ENCODE results near the gene CTTNBP2. TPM values are rescaled to one million over a fixed set of nuclear protein-coding genes. Genes with fewer than 3 reads are reported as not detected.

CTTNBP2 gene
- total RNA-seq, 3 donors from 2014 or later (not counting 1 experiment from before 2014, with no cell fraction given) = 0.10 TPM; not detected in 2

- Mint-ChIP-seq H3K9me3 (peaks cover 3 to 4% of the 10 kb centered on the region in 2 donors), H3K36me3 (no peaks in the 10 kb centered on the region), H3K27me3 (ENCODE audit: low read depth in 2 of 2) (no peaks in the 10 kb centered on the region), H3K27ac (no peak overlapping the region), H3K4me3 (no peak overlapping the region), H3K4me1 (no peaks in the 10 kb centered on the region)
- 100% methylated on average over 1 of the region's 2 CpGs for WGBS (ENCODE audit: insufficient coverage)
- no peak for TF ChIP-seq CTCF (IDR thresholded peaks at IDR 0.05)
- DNase-seq = no peak
- Histone ChIP-seq H3K4me1 (ENCODE audit: control insufficient read depth, insufficient read depth, low read length) (no peaks in the 10 kb centered on the region), H3K36me3 (ENCODE audit: control insufficient read depth, insufficient read depth, low read length) (no peaks in the 10 kb centered on the region), H3K27me3 (ENCODE audit: control insufficient read depth, insufficient read depth, low read length) (no peaks in the 10 kb centered on the region), H3K4me3 (ENCODE audit: low read length) (no peak overlapping the region), H3K27ac (ENCODE audit: low read length) (no peak overlapping the region), H3K9me3 (ENCODE audit: control insufficient read depth, insufficient read depth, low read length) (no peaks in the 10 kb centered on the region)
- intact Hi-C loops (cut with micrococcal nuclease) = no loop called here
- ATAC-seq = no peak
These were observed 167.0 kb downstream of the CTTNBP2 start for GRCh38 chr7:117706210-117706609.

GRCh38 chr7:117705630-117706029 lies 167.6 kb downstream of the CTTNBP2 start:
- no peaks in the 10 kb centered on the region for H3K27me3 Mint-ChIP-seq (ENCODE audit: low read depth in 2 of 2)
- H3K36me3 Mint-ChIP-seq = no peaks in the 10 kb centered on the region
- no peak overlapping the region for H3K4me3 ChIP-seq (ENCODE audit: low read length)
- no peak for ATAC-seq
- TF ChIP-seq CTCF (IDR thresholded peaks at IDR 0.05) = no peak
- no peak for DNase-seq
- no peak overlapping the region for H3K27ac Mint-ChIP-seq
- no peaks in the 10 kb centered on the region for H3K4me1 Mint-ChIP-seq
- no peaks in the 10 kb centered on the region for H3K27me3 ChIP-seq (ENCODE audit: control insufficient read depth, insufficient read depth, low read length)
- no peaks in the 10 kb centered on the region for H3K4me1 ChIP-seq (ENCODE audit: control insufficient read depth, insufficient read depth, low read length)
- no peaks in the 10 kb centered on the region for H3K9me3 ChIP-seq (ENCODE audit: control insufficient read depth, insufficient read depth, low read length)
- H3K27ac ChIP-seq (ENCODE audit: low read length) = no peak overlapping the region
- intact Hi-C loops (cut with micrococcal nuclease) = no loop called here
- 90% methylated on average over 3 of the region's 4 CpGs for WGBS (ENCODE audit: insufficient coverage)
- peaks cover 3 to 4% of the 10 kb centered on the region in 2 donors for H3K9me3 Mint-ChIP-seq
- no peaks in the 10 kb centered on the region for H3K36me3 ChIP-seq (ENCODE audit: control insufficient read depth, insufficient read depth, low read length)
- H3K4me3 Mint-ChIP-seq = no peak overlapping the region

- Mint-ChIP-seq H3K36me3 (no peaks in the 10 kb centered on the region), H3K9me3 (peaks cover 3 to 6% of the 10 kb centered on the region in 2 donors), H3K27ac (no peak overlapping the region), H3K27me3 (ENCODE audit: low read depth in 2 of 2) (no peaks in the 10 kb centered on the region), H3K4me3 (no peak overlapping the region), H3K4me1 (no peaks in the 10 kb centered on the region)
- intact Hi-C loops (cut with micrococcal nuclease) = no loop called here
- Histone ChIP-seq H3K4me3 (ENCODE audit: low read length) (no peak overlapping the region), H3K36me3 (ENCODE audit: control insufficient read depth, insufficient read depth, low read length) (no peaks in the 10 kb centered on the region), H3K4me1 (ENCODE audit: control insufficient read depth, insufficient read depth, low read length) (no peaks in the 10 kb centered on the region), H3K27me3 (ENCODE audit: control insufficient read depth, insufficient read depth, low read length) (no peaks in the 10 kb centered on the region), H3K9me3 (ENCODE audit: control insufficient read depth, insufficient read depth, low read length) (no peaks in the 10 kb centered on the region), H3K27ac (ENCODE audit: low read length) (no peak overlapping the region)
- no peak for TF ChIP-seq CTCF (IDR thresholded peaks at IDR 0.05)
- WGBS (ENCODE audit: insufficient coverage) = no CpG with 5 or more reads among the region's 3 CpGs
- DNase-seq (no peak), ATAC-seq (no peak)
These were observed 169.2 kb downstream of the CTTNBP2 start for GRCh38 chr7:117704063-117704462.

GRCh38 chr7:117698018-117698417 lies 175.2 kb downstream of the CTTNBP2 start:
- H3K4me3 ChIP-seq (ENCODE audit: low read length) = no peak overlapping the region
- DNase-seq (no peak), ATAC-seq (no peak)
- Mint-ChIP-seq H3K4me1 (no peaks in the 10 kb centered on the region), H3K27ac (no peak overlapping the region), H3K36me3 (no peaks in the 10 kb centered on the region), H3K4me3 (no peak overlapping the region), H3K9me3 (peaks cover 7% of the 10 kb centered on the region in 2 donors), H3K27me3 (ENCODE audit: low read depth in 2 of 2) (no peaks in the 10 kb centered on the region)
- H3K9me3 ChIP-seq (ENCODE audit: control insufficient read depth, insufficient read depth, low read length) = no peaks in the 10 kb centered on the region
- intact Hi-C loops (cut with micrococcal nuclease) = no loop called here
- H3K27ac ChIP-seq (ENCODE audit: low read length) = no peak overlapping the region
- H3K4me1 ChIP-seq (ENCODE audit: control insufficient read depth, insufficient read depth, low read length) = no peaks in the 10 kb centered on the region
- WGBS (ENCODE audit: insufficient coverage) = 80% methylated on average over 2 of the region's 2 CpGs
- H3K27me3 ChIP-seq (ENCODE audit: control insufficient read depth, insufficient read depth, low read length) = no peaks in the 10 kb centered on the region
- H3K36me3 ChIP-seq (ENCODE audit: control insufficient read depth, insufficient read depth, low read length) = no peaks in the 10 kb centered on the region
- TF ChIP-seq CTCF (IDR thresholded peaks at IDR 0.05) = no peak

Measured in natural killer cell (primary cell).